ENCODE data around the gene PLPP6. TPM values are rescaled to one million over a fixed set of nuclear protein-coding genes. Genes with fewer than 3 reads are reported as not detected.

The PLPP6 gene
- total and polyA plus RNA-seq, 2 donors (not counting 3 experiments of a cell fraction or from before 2014, with no cell fraction given): 6.3 to 6.4 TPM

DNA sequence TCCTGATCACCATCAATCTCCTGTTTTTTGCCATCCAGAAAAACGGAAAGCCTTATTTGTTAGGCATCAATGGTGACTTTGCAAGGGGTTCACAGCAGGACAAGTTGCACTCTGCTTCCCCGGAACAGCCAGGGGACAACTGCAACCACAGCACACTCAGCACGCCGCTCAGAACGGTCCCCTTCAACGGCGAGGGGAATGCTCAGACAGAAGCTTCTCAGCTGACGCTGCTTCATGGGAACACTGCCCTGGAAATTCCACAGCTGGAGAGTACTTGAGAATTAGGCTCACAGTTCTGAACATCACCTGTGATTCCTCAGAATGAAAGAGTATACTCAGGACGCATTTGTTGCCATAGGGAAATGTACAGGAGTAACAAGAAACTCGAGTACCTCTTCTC lies 40.1 kb upstream of the PLPP6 start:
- Histone ChIP-seq H3K36me3 (ENCODE audit: control insufficient read depth in 2 of 2, extremely low read depth in 1 of 2, insufficient read depth in 2 of 2, low read length in 2 of 2) (no peaks in the 10 kb centered on the region), H3K27me3 (ENCODE audit: control insufficient read depth in 2 of 2, insufficient read depth in 2 of 2, low read length in 2 of 2) (no peaks in the 10 kb centered on the region), H3K4me2 (ENCODE audit: insufficient read depth, low read length) (no peak overlapping the region), H3K27ac (ENCODE audit: insufficient read depth, low read depth, low read length) (no peak overlapping the region), H3K9me3 (replicated peaks; ENCODE audit: control insufficient read depth, insufficient read depth, low read length) (no peaks in the 10 kb centered on the region), H3K79me2 (ENCODE audit: control insufficient read depth, insufficient read depth, low read length) (no peaks in the 10 kb centered on the region), H4K20me1 (replicated peaks; ENCODE audit: control insufficient read depth, extremely low read depth, insufficient read depth, low read length) (no peaks in the 10 kb centered on the region), H3K4me3 (replicated peaks in 1 of 3; ENCODE audit: insufficient read depth in 1 of 3, low read depth in 1 of 3, low read length in 3 of 3) (no peak overlapping the region), H2AFZ (ENCODE audit: low read depth, low read length) (no peak overlapping the region), H3K4me1 (ENCODE audit: control insufficient read depth, extremely low read depth, insufficient read depth, low read length) (peaks cover 6% of the 10 kb centered on the region), H3K9ac (replicated peaks; ENCODE audit: extremely low read depth, insufficient read depth, low read length) (no peak overlapping the region), H3K9me1 (replicated peaks; ENCODE audit: control insufficient read depth, extremely low read depth, insufficient read depth, low read length) (no peaks in the 10 kb centered on the region)
- CTCF ChIA-PET: interaction anchor here (2.7 kb wide), 1 partner anchor 18 kb away, joined by 8 read pairs; no protein-coding TSS in a partner anchor
- no peak for DNase-seq (ENCODE audit: low read depth, low spot score)
- dilution Hi-C loops (cut with MboI; ENCODE audit: extremely low pct_ligation_motif_present, low sequenced_read_pairs): no loop called here
- intact Hi-C loops (cut with micrococcal nuclease): no loop called here
- POLR2A ChIA-PET: no interaction called here
- TF ChIP-seq, protein P1, sequence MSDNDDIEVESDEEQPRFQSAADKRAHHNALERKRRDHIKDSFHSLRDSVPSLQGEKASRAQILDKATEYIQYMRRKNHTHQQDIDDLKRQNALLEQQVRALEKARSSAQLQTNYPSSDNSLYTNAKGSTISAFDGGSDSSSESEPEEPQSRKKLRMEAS (IDR thresholded peaks at IDR 0.05; ENCODE audit: insufficient read depth, insufficient read length): no peak
- TF ChIP-seq, protein P2, sequence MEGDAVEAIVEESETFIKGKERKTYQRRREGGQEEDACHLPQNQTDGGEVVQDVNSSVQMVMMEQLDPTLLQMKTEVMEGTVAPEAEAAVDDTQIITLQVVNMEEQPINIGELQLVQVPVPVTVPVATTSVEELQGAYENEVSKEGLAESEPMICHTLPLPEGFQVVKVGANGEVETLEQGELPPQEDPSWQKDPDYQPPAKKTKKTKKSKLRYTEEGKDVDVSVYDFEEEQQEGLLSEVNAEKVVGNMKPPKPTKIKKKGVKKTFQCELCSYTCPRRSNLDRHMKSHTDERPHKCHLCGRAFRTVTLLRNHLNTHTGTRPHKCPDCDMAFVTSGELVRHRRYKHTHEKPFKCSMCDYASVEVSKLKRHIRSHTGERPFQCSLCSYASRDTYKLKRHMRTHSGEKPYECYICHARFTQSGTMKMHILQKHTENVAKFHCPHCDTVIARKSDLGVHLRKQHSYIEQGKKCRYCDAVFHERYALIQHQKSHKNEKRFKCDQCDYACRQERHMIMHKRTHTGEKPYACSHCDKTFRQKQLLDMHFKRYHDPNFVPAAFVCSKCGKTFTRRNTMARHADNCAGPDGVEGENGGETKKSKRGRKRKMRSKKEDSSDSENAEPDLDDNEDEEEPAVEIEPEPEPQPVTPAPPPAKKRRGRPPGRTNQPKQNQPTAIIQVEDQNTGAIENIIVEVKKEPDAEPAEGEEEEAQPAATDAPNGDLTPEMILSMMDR (IDR thresholded peaks at IDR 0.05; ENCODE audit: extremely low read depth in 1 of 2, insufficient read depth in 1 of 2, low read depth in 1 of 2, low read length in 2 of 2): no peak
- no peak for TF ChIP-seq JUN (IDR thresholded peaks at IDR 0.05; ENCODE audit: borderline replicate concordance, insufficient read depth, insufficient read length, low read depth)
- TF ChIP-seq POLR2A (IDR thresholded peaks at IDR 0.05; ENCODE audit: low read depth, low read length): no peak
- TF ChIP-seq MYC (IDR thresholded peaks at IDR 0.05; ENCODE audit: low read depth, low read length): no peak
- no peak for TF ChIP-seq FOS (IDR thresholded peaks at IDR 0.05; ENCODE audit: borderline replicate concordance, insufficient read depth, low read length)
- no peak for TF ChIP-seq POLR2AphosphoS5 (IDR thresholded peaks at IDR 0.05; ENCODE audit: insufficient read depth, low read depth, low read length)
- TF ChIP-seq GATA2 (IDR thresholded peaks at IDR 0.05; ENCODE audit: insufficient read depth, insufficient read length, low read depth, low read length): no peak
- TF ChIP-seq EZH2 (IDR thresholded peaks at IDR 0.05; ENCODE audit: borderline replicate concordance, low read depth, low read length, severe bottlenecking): no peak
- FAIRE-seq: no peak
- no TSS peak for BruUV-seq (replicated peaks)
